ENCODE results near the gene CXorf49. TPM values are rescaled to one million over a fixed set of nuclear protein-coding genes. Genes with fewer than 3 reads are reported as not detected.
"Not testable (repeated sequence)": the region's sequence is repeated elsewhere in the genome, so short reads cannot be mapped to it uniquely, and the experiment has no call there.

The CXorf49 gene
- polyA plus RNA-seq (2013, experiment 1 of 2; ENCODE audit: insufficient read length), result not detected
- not detected for polyA plus RNA-seq (2013, experiment 2 of 2; ENCODE audit: insufficient read length)

GRCh38 chrX:71718185-71718584, at the start of gene CXorf49:
CXorf49 (minus strand) TSS chrX:71718285; CDS start chrX:71718151, 134 bp downstream.
- not testable (repeated sequence) for DNase-seq

- not testable (repeated sequence) for DNase-seq
Observed at GRCh38 chrX:71767134-71767533, 49.0 kb upstream of the CXorf49 start.

GRCh38 chrX:71765613-71766012, 47.5 kb upstream of the CXorf49 start:
- not testable (repeated sequence) for DNase-seq

DNA sequence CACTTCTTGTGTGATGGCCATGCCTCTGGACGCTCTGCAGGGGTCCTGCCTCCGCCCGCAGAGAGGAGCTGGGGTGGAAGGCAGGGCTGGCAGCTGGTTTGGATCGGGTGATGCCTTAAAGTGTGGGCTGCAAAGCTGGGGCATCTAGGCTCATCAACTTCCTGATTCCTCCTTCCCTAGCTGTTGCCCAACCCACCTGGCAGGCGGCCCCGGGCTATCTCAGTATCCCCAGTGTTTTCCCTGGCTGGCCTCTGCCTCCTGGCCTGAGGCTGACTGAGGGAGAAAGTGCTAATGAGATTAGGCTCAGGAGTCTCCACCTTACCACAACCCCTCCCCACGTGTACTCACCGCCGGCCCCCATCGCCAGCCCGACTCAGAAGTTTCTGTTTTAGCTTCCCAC, 46.7 kb upstream of the CXorf49 start:
- not testable (repeated sequence) for DNase-seq

- not testable (repeated sequence) for DNase-seq
Observed at GRCh38 chrX:71763049-71763448, 45.0 kb upstream of the CXorf49 start, which contains the start of gene CXorf49B. CXorf49B (plus strand) TSS chrX:71763349; CDS start chrX:71763424, 75 bp downstream.

DNA sequence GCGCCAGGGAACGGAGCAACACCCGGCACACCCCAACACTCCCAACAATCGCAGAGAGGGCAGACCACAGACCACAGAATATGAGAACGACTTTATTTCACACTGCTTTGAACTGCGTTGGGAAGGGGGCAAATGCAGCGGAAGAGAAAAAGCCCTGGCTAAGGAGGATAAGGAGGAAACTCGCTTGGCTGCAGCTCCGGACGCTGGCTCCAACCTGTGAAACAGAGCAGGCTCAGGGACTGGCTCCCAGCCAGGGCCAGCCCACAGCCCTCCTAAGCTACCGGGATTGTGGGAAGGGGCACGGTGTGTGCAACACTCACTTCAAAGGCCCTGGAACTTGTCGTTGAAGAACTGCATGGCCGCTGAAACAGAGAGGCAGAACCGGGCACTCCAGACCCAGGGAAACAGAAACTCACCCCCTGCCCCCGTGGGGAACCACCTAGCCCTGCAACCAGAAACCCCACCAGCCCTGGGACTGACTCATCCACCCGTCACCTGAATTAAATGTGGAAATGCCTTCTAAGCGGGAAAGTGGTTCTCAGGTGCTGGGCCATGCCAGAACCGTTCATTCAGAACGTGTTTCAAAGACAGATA, 42.7 kb upstream of the CXorf49 start:
- DNase-seq, result not testable (repeated sequence)

- DNase-seq, result not testable (repeated sequence)
Observed at GRCh38 chrX:71720289-71720886, 2.3 kb upstream of the CXorf49 start.

DNA sequence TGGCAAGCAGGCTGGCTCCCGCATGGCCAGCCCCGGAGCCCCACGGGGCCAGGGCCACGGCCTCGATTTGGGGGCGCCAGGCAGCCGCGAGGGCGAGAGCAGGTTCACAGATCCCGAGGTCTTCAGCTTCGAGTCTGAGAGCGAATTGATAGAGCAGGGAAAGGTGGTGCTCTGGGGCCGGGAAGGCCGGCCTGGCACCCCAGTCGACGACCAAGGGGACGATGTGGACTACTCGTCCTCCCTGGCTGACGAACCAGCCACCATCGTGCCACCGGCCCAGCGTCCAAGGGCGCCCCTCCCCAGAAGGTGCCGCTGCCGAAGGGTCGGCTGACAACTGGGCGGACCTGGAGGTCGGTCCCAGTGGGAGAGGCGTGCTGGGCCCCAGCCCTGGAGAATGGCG, 1.1 kb upstream of the CXorf49 start:
- DNase-seq, result not testable (repeated sequence)

DNA sequence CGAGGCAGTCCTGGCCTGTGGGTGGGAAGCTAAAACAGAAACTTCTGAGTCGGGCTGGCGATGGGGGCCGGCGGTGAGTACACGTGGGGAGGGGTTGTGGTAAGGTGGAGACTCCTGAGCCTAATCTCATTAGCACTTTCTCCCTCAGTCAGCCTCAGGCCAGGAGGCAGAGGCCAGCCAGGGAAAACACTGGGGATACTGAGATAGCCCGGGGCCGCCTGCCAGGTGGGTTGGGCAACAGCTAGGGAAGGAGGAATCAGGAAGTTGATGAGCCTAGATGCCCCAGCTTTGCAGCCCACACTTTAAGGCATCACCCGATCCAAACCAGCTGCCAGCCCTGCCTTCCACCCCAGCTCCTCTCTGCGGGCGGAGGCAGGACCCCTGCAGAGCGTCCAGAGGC, 1.8 kb downstream of the CXorf49 start:
- not testable (repeated sequence) for DNase-seq

DNA sequence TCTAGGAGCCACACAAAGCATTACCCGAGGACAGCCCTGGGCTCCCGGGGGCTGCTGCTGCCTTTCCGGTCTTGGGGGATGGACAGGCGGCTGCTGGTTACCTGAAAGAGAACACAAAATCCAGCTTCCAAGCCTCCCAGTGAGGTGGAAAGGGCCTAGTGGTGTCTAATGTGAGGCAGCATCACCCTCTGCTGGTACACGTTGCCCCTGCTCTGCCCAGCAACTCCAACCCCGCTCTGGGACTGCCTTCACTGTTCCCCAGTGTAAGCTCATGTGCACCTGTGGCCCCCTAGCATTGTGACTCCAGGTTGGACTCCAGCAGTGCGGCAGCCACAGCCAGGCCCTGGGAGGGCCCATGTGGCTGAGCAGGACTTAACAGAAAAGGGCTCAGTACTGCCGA, 2.5 kb downstream of the CXorf49 start:
- not testable (repeated sequence) for DNase-seq

DNA sequence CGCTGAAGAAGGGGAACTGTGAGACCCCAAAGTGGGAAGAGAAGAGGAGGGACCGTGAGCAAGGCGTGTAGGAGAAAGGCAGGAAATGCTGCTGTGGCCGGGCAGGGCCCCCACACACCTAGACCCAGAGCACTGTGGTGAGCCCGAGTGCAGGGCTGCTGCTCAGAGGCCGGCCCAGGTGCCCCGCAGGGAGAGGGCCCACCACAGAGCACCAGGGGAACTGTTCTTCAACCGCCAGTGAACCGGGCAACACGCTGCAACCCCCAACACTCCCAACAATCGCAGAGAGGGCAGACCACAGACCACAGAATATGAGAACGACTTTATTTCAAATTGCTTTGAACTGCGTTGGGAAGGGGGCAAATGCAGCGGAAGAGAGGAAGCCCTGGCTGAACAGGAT, 4.0 kb downstream of the CXorf49 start:
- not testable (repeated sequence) for DNase-seq

DNA sequence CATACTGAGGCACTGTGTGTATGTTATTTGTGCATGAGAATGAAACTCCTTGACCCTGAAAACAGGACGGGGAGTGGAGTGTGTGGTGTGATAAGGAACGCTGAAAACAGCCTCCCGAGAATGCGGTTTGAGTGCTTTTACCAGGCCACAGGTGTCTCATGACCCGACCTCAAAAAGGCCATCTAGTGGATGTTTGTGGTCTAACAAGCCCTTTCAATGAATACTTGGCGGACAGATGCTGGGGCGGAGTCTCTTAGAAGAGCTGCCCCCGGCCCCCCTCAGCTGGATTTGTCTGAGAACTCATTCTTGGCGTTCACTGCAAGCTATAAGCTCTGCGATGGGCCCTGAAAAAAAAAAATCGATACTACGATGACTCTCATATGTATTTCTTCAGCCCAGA, 15.2 kb downstream of the CXorf49 start:
- DNase-seq, result not testable (repeated sequence)

DNA sequence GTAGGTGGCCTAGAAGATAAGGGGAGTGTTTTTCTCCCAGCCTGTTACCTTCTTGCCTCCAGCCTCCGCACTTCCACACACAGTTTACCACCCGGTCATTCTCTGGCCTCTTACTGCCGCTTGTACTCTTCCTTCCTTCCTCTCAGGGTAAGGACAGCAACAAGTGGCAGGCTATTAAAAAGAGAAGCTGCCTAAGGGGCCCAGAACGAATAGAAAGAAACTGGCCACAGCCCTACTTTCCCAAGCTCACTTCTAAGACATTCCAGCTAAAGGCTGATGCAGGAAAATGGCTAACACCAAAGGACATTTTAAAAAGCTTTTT, 19.1 kb downstream of the CXorf49 start:
- DNase-seq, result not testable (repeated sequence)

GRCh38 chrX:71698299-71699022, 19.6 kb downstream of the CXorf49 start:
- not testable (repeated sequence) for DNase-seq

DNA sequence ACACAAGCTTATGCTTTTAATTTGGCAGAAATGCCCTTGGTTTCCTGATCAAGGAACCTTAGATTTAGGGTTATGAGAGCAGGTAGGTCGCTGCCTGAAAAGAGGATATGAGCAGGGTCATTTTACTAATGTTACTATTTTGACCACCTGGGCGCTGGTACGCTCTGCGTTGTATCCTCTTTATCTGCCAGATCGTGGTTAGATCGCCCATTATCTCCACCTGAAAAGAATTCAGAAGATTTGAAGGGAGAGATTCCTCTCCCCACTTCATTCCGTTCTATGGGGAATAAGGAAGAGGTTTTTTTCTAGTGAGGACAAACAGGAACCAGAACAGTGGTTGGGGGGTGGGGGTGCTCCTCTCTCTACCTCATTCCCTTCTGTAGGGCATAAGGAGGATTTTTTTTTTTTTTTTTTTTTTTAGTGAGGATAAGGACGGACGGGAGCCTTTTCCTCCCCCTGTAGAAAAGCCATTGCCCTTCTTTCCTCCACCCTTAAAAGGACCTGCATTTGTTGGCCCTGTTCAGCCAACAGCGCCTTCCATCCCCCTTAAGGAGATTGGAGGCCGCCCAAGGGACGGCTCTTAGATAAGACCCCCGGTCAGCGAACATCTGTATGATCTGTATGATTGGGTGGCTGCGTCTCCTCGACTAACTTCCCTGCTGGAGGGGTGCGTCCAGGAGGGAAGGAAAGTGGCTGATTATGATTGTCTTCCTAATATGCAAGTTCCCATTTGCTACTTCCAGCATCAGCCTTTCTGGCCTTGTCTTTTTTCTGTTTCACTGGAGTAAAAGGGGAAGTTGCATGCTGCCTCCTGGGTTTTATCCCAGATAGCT, 20.4 kb downstream of the CXorf49 start:
- DNase-seq, result not testable (repeated sequence)

GRCh38 chrX:71696641-71697465, 21.2 kb downstream of the CXorf49 start:
- not testable (repeated sequence) for DNase-seq

- DNase-seq, result no peak
Observed at GRCh38 chrX:71679575-71680207, 38.4 kb downstream of the CXorf49 start.

DNA sequence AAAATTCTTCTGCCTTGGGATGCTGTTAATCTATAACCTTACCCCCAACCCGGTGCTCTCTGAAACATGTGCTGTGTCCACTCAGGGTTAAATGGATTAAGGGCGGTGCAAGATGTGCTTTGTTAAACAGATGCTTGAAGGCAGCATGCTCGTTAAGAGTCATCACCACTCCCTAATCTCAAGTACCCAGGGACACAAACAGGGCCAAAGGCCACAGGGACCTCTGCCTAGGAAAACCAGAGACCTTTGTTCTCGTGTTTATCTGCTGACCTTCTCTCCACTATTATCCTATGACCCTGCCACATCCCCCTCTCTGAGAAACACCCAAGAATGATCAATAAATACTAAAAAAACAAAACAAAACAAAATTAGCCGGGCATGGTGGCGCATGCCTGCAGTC, 40.9 kb downstream of the CXorf49 start:
- DNase-seq, result not testable (repeated sequence)

GRCh38 chrX:71676068-71676795, 41.9 kb downstream of the CXorf49 start:
- not testable (repeated sequence) for DNase-seq

- not testable (repeated sequence) for DNase-seq
Observed at GRCh38 chrX:71675636-71676035, 42.4 kb downstream of the CXorf49 start.
